ENCODE results near the gene PCNX1.
"Not testable (repeated sequence)": the region's sequence is repeated elsewhere in the genome, so short reads cannot be mapped to it uniquely, and the experiment has no call there.

The PCNX1 gene

GRCh38 chr14:71019917-71020316, 112.7 kb downstream of the PCNX1 start:
- not testable (repeated sequence) for DNase-seq (ENCODE audit: low read depth)

GRCh38 chr14:71021347-71022011, 114.2 kb downstream of the PCNX1 start:
- DNase-seq (ENCODE audit: low read depth): peak; percentile 86

- DNase-seq (ENCODE audit: low read depth): no peak
Observed at GRCh38 chr14:71022012-71022869, 115.0 kb downstream of the PCNX1 start.

- no peak for DNase-seq (ENCODE audit: low read depth)
Observed at GRCh38 chr14:71022939-71023338, 115.7 kb downstream of the PCNX1 start.

- DNase-seq (ENCODE audit: low read depth): peak; percentile 22
Observed at GRCh38 chr14:71029236-71029781, 122.0 kb downstream of the PCNX1 start.

GRCh38 chr14:71031000-71031399, 123.7 kb downstream of the PCNX1 start:
- no peak for DNase-seq (ENCODE audit: low read depth)

- no peak for DNase-seq (ENCODE audit: low read depth)
Observed at GRCh38 chr14:71036433-71036832, 129.2 kb downstream of the PCNX1 start.

- DNase-seq (ENCODE audit: low read depth): no peak
Observed at GRCh38 chr14:71048393-71048792, 141.1 kb downstream of the PCNX1 start.

GRCh38 chr14:71049435-71050133, 142.3 kb downstream of the PCNX1 start:
- peak; percentile 75 for DNase-seq (ENCODE audit: low read depth)

- DNase-seq (ENCODE audit: low read depth): peak; percentile 23
Observed at GRCh38 chr14:71050227-71050823, 143.1 kb downstream of the PCNX1 start.

GRCh38 chr14:71054706-71055105, 147.4 kb downstream of the PCNX1 start:
- DNase-seq (ENCODE audit: low read depth): no peak

GRCh38 chr14:71056168-71056567, 148.9 kb downstream of the PCNX1 start:
- peak; percentile 8 for DNase-seq (ENCODE audit: low read depth)

- DNase-seq (ENCODE audit: low read depth): peak; percentile 39
Observed at GRCh38 chr14:71060274-71060673, 153.0 kb downstream of the PCNX1 start.

GRCh38 chr14:71060825-71061455, 153.7 kb downstream of the PCNX1 start:
- peak; percentile 73 for DNase-seq (ENCODE audit: low read depth)

- DNase-seq (ENCODE audit: low read depth): peak; percentile 72
Observed at GRCh38 chr14:71061458-71061857, 154.2 kb downstream of the PCNX1 start.

GRCh38 chr14:71062581-71063303, 155.5 kb downstream of the PCNX1 start:
- peak; percentile 73 for DNase-seq (ENCODE audit: low read depth)

- DNase-seq (ENCODE audit: low read depth): no peak
Observed at GRCh38 chr14:71063351-71063750, 156.1 kb downstream of the PCNX1 start.

GRCh38 chr14:71064747-71065146, 157.5 kb downstream of the PCNX1 start:
- DNase-seq (ENCODE audit: low read depth): not testable (repeated sequence)

- peak; percentile 55 for DNase-seq (ENCODE audit: low read depth)
Observed at GRCh38 chr14:71070169-71070568, 162.9 kb downstream of the PCNX1 start.

- DNase-seq (ENCODE audit: low read depth): no peak
Observed at GRCh38 chr14:71071042-71071441, 163.8 kb downstream of the PCNX1 start.

All from iris pigment epithelial cell (primary cell).